ENCODE results near the gene OPRL1. TPM values are rescaled to one million over a fixed set of nuclear protein-coding genes. Genes with fewer than 3 reads are reported as not detected.
"Not testable (repeated sequence)": the region's sequence is repeated elsewhere in the genome, so short reads cannot be mapped to it uniquely, and the experiment has no call there.

The OPRL1 gene
- total RNA-seq, 1 experiment from 2014 or later: 0.33 TPM

DNA sequence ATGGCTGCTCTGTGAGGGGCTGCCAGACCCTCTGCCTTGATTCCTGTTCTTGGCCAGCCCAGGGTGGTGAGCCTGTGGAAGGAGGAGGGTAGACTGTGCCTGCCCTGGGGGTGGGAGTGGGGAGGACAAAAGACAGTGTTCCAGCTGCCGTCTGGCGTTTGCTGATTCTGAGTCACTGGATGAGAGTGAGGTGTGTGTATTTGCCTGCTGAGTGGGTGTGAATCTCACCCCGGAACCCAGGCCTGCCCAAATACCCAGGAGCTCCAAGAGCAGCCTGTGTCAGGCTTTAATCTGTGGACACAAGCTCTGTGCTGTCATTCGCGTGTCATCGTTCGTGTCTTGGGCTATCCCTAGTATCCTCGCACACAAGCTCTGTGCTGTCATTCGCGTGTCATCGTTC lies 6.9 kb downstream of the OPRL1 start:
- no peak for DNase-seq
- peaks cover 12% of the 10 kb centered on the region for H3K4me1 Mint-ChIP-seq (ENCODE audit: low read depth, unreplicated experiment)
- H3K27ac Mint-ChIP-seq (ENCODE audit: unreplicated experiment): no peak overlapping the region
- no peaks in the 10 kb centered on the region for H3K9me3 Mint-ChIP-seq (ENCODE audit: low read depth, unreplicated experiment)
- CTCF ChIA-PET: interaction anchor here (0.5 kb wide), 1 partner anchor 32 kb away, joined by 3 read pairs; no protein-coding TSS in a partner anchor
- peaks cover 97% of the 10 kb centered on the region for H3K27me3 Mint-ChIP-seq (ENCODE audit: unreplicated experiment)
- intact Hi-C loops (cut with micrococcal nuclease; ENCODE audit: unreplicated experiment): no loop called here
- no peak overlapping the region for H3K4me3 Mint-ChIP-seq (ENCODE audit: low read depth, unreplicated experiment)
- BruUV-seq (replicated peaks): no TSS peak
- peaks cover 20% of the 10 kb centered on the region for H3K36me3 Mint-ChIP-seq (ENCODE audit: insufficient read depth, unreplicated experiment)
- TF ChIP-seq, protein P1, sequence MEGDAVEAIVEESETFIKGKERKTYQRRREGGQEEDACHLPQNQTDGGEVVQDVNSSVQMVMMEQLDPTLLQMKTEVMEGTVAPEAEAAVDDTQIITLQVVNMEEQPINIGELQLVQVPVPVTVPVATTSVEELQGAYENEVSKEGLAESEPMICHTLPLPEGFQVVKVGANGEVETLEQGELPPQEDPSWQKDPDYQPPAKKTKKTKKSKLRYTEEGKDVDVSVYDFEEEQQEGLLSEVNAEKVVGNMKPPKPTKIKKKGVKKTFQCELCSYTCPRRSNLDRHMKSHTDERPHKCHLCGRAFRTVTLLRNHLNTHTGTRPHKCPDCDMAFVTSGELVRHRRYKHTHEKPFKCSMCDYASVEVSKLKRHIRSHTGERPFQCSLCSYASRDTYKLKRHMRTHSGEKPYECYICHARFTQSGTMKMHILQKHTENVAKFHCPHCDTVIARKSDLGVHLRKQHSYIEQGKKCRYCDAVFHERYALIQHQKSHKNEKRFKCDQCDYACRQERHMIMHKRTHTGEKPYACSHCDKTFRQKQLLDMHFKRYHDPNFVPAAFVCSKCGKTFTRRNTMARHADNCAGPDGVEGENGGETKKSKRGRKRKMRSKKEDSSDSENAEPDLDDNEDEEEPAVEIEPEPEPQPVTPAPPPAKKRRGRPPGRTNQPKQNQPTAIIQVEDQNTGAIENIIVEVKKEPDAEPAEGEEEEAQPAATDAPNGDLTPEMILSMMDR (IDR thresholded peaks at IDR 0.05; ENCODE audit: unreplicated experiment): no peak

DNA sequence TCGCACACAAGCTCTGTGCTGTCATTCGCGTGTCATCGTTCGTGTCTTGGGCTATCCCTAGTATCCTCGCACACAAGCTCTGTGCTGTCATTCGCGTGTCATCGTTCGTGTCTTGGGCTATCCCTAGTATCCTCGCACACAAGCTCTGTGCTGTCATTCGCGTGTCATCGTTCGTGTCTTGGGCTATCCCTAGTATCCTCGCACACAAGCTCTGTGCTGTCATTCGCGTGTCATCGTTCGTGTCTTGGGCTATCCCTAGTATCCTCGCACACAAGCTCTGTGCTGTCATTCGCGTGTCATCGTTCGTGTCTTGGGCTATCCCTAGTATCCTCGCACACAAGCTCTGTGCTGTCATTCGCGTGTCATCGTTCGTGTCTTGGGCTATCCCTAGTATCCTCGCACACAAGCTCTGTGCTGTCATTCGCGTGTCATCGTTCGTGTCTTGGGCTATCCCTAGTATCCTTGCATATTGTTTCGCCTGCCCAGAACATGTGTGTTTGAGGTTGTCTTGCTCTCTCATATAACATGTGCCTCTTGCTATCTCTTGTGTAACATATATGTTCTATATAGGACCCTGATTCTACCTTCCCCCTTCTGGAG lies 7.4 kb downstream of the OPRL1 start:
- CTCF ChIA-PET: interaction anchor here (0.5 to 0.7 kb wide), 2 partner anchors 15 to 31 kb away, joined by 3 read pairs; no protein-coding TSS in a partner anchor
- H3K4me3 Mint-ChIP-seq (ENCODE audit: low read depth, unreplicated experiment): not testable (repeated sequence)

DNA sequence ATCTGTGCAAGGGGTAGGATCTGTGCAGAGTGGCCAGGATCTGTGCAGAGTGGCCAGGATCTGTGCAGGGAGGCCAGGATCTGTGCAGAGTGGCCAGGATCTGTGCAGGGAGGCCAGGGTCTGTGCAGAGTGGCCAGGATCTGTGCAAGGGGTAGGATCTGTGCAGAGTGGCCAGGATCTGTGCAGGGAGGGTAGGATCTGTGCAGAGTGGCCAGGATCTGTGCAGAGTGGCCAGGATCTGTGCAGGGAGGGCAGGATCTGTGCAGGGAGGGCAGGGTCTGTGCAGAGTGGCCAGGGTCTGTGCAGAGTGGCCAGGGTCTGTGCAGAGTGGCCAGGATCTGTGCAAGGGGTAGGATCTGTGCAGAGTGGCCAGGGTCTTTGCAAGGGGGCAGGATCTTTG lies 8.7 kb downstream of the OPRL1 start:
- BruUV-seq (replicated peaks); H3K27ac Mint-ChIP-seq (ENCODE audit: unreplicated experiment); CTCF ChIA-PET; H3K4me1 Mint-ChIP-seq (ENCODE audit: low read depth, unreplicated experiment); DNase-seq; H3K4me3 Mint-ChIP-seq (ENCODE audit: low read depth, unreplicated experiment); intact Hi-C loops (cut with micrococcal nuclease; ENCODE audit: unreplicated experiment); H3K9me3 Mint-ChIP-seq (ENCODE audit: low read depth, unreplicated experiment): not testable (repeated sequence)
- Mint-ChIP-seq H3K36me3 (ENCODE audit: insufficient read depth, unreplicated experiment) (peaks cover 20% of the 10 kb centered on the region), H3K27me3 (ENCODE audit: unreplicated experiment) (peaks cover 94% of the 10 kb centered on the region)

More for the DNA sequence above, 7.4 kb downstream of the OPRL1 start:
- peaks cover 20% of the 10 kb centered on the region for H3K36me3 Mint-ChIP-seq (ENCODE audit: insufficient read depth, unreplicated experiment)
- peaks cover 12% of the 10 kb centered on the region for H3K4me1 Mint-ChIP-seq (ENCODE audit: low read depth, unreplicated experiment)
- H3K9me3 Mint-ChIP-seq (ENCODE audit: low read depth, unreplicated experiment); intact Hi-C loops (cut with micrococcal nuclease; ENCODE audit: unreplicated experiment); DNase-seq; H3K27ac Mint-ChIP-seq (ENCODE audit: unreplicated experiment); BruUV-seq (replicated peaks): not testable (repeated sequence)
- peaks cover 97% of the 10 kb centered on the region for H3K27me3 Mint-ChIP-seq (ENCODE audit: unreplicated experiment)

DNA sequence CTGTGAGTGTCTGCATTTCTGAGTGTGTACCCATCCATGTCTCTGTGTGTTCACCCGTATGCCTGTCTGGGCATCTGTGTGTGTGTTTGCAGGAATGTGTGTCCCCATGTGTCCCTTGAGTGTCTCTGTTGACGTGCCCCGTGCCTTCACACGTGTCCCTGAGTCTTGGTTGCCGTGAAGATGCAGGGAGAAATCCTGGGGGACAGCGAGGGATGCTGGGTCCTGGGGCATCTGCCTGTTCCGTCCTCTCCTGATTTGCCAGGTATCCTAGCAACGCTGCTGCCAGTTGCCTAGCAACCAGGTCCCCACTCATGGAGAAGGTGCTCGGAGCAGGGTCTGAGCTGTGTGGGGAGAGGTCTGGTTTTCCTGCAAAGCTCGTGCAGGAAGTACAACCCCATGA lies 10.3 kb downstream of the OPRL1 start:
- BruUV-seq (replicated peaks): no TSS peak
- Mint-ChIP-seq H3K9me3 (ENCODE audit: low read depth, unreplicated experiment) (no peaks in the 10 kb centered on the region), H3K36me3 (ENCODE audit: insufficient read depth, unreplicated experiment) (peaks cover 10% of the 10 kb centered on the region), H3K4me1 (ENCODE audit: low read depth, unreplicated experiment) (peaks cover 10% of the 10 kb centered on the region), H3K27ac (ENCODE audit: unreplicated experiment) (no peak overlapping the region), H3K27me3 (ENCODE audit: unreplicated experiment) (peaks cover 78% of the 10 kb centered on the region), H3K4me3 (ENCODE audit: low read depth, unreplicated experiment) (no peak overlapping the region)
- TF ChIP-seq, protein P1 (IDR thresholded peaks at IDR 0.05; ENCODE audit: unreplicated experiment): no peak
- intact Hi-C loops (cut with micrococcal nuclease; ENCODE audit: unreplicated experiment): no loop called here
- CTCF ChIA-PET: no interaction called here
- DNase-seq: no peak

DNA sequence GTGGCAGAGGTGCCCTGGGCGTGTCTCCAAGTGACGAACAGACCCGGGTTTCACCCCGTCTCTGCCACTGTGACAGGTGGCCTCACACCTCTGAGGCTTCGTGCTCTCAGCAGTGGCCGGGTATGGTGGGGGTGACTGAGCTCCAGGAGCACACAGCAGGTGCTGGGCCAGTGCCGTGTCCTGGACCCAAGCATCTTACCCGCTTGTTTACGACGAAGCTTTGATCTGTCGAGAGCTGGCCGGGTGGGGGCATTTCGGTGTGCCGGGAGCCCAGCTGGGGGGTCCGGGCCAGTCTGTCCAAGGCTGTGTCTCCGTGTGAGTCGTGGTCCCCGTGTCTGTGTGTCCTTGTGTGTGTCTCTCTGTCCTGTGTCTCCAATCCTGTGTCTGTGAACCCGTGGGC lies 11.5 kb downstream of the OPRL1 start:
- no peak for DNase-seq
- Mint-ChIP-seq H3K27me3 (ENCODE audit: unreplicated experiment) (peaks cover 78% of the 10 kb centered on the region), H3K27ac (ENCODE audit: unreplicated experiment) (no peak overlapping the region), H3K4me1 (ENCODE audit: low read depth, unreplicated experiment) (peaks cover 10% of the 10 kb centered on the region), H3K9me3 (ENCODE audit: low read depth, unreplicated experiment) (no peaks in the 10 kb centered on the region), H3K36me3 (ENCODE audit: insufficient read depth, unreplicated experiment) (peaks cover 10% of the 10 kb centered on the region), H3K4me3 (ENCODE audit: low read depth, unreplicated experiment) (no peak overlapping the region)
- intact Hi-C loops (cut with micrococcal nuclease; ENCODE audit: unreplicated experiment): no loop called here
- TF ChIP-seq, protein P1 (IDR thresholded peaks at IDR 0.05; ENCODE audit: unreplicated experiment): no peak
- CTCF ChIA-PET: interaction anchor here (0.6 kb wide), 1 partner anchor 9 kb away, joined by 4 read pairs; no protein-coding TSS in a partner anchor
- BruUV-seq (replicated peaks): no TSS peak
